ENCODE results near the gene XRCC4. TPM values are rescaled to one million over a fixed set of nuclear protein-coding genes. Genes with fewer than 3 reads are reported as not detected.

XRCC4 gene
- polyA plus RNA-seq, 1 donor from 2014 or later: 22.9 TPM

GRCh38 chr5:83322273-83322924 lies 245.1 kb downstream of the XRCC4 start:
- Histone ChIP-seq H3K4me2 (ENCODE audit: low read length) (no peak overlapping the region), H3K4me3 (ENCODE audit: low read length) (no peak overlapping the region), H3K27ac (ENCODE audit: low read length) (no peak overlapping the region), H3K36me3 (ENCODE audit: insufficient read depth, low read length) (no peaks in the 10 kb centered on the region), H3K9ac (ENCODE audit: low read length) (no peak overlapping the region), H3F3A (ENCODE audit: insufficient read depth, low read length, poor library complexity, severe bottlenecking) (no peaks in the 10 kb centered on the region), H3K9me3 (ENCODE audit: low read length) (no peaks in the 10 kb centered on the region), H4K20me1 (ENCODE audit: insufficient read depth) (no peaks in the 10 kb centered on the region), H3K79me2 (replicated peaks; ENCODE audit: insufficient read depth, low read length) (no peaks in the 10 kb centered on the region), H3K9me2 (ENCODE audit: insufficient read depth, low read length) (no peaks in the 10 kb centered on the region), H2AFZ (ENCODE audit: low read depth, low read length) (no peak overlapping the region), H3K27me3 (ENCODE audit: insufficient read depth, low read depth, low read length) (no peaks in the 10 kb centered on the region)
- TF ChIP-seq TAF1 (IDR thresholded peaks at IDR 0.05; ENCODE audit: low read depth) (no peak), REST (IDR thresholded peaks at IDR 0.05; ENCODE audit: borderline replicate concordance) (no peak), EP300 (conservative IDR thresholded peaks at IDR 0.05; ENCODE audit: poor library complexity, severe bottlenecking) (no peak), RAD21 (conservative IDR thresholded peaks at IDR 0.05) (no peak), CTCF (IDR thresholded peaks at IDR 0.05; ENCODE audit: poor library complexity, severe bottlenecking) (no peak), SMC3 (conservative IDR thresholded peaks at IDR 0.05; ENCODE audit: poor library complexity) (no peak), EZH2 (IDR thresholded peaks at IDR 0.05; ENCODE audit: borderline replicate concordance, insufficient read depth, low read length, poor library complexity, severe bottlenecking) (no peak), MXI1 (conservative IDR thresholded peaks at IDR 0.05; ENCODE audit: poor library complexity, severe bottlenecking) (no peak), POLR2AphosphoS5 (IDR thresholded peaks at IDR 0.05) (no peak)

- no peaks in the 10 kb centered on the region for H4K20me1 ChIP-seq (ENCODE audit: insufficient read depth)
Measured at GRCh38 chr5:83323557-83324180, 246.3 kb downstream of the XRCC4 start.

More at GRCh38 chr5:83323557-83324180, 246.3 kb downstream of the XRCC4 start:
- Histone ChIP-seq H3K4me2 (ENCODE audit: low read length) (no peak overlapping the region), H3K36me3 (ENCODE audit: insufficient read depth, low read length) (no peaks in the 10 kb centered on the region), H3K4me3 (ENCODE audit: low read length) (no peak overlapping the region), H3K27ac (ENCODE audit: low read length) (peak overlapping the region; percentile 80), H2AFZ (ENCODE audit: low read depth, low read length) (no peak overlapping the region), H3K27me3 (ENCODE audit: insufficient read depth, low read depth, low read length) (no peaks in the 10 kb centered on the region), H3K9ac (ENCODE audit: low read length) (no peak overlapping the region), H3K79me2 (replicated peaks; ENCODE audit: insufficient read depth, low read length) (no peaks in the 10 kb centered on the region), H3K9me3 (ENCODE audit: low read length) (no peaks in the 10 kb centered on the region), H3F3A (ENCODE audit: insufficient read depth, low read length, poor library complexity, severe bottlenecking) (no peaks in the 10 kb centered on the region), H3K9me2 (ENCODE audit: insufficient read depth, low read length) (no peaks in the 10 kb centered on the region)
- TF ChIP-seq EP300 (conservative IDR thresholded peaks at IDR 0.05; ENCODE audit: poor library complexity, severe bottlenecking) (no peak), POLR2AphosphoS5 (IDR thresholded peaks at IDR 0.05) (no peak), RAD21 (conservative IDR thresholded peaks at IDR 0.05) (no peak), CTCF (IDR thresholded peaks at IDR 0.05; ENCODE audit: poor library complexity, severe bottlenecking) (no peak), MXI1 (conservative IDR thresholded peaks at IDR 0.05; ENCODE audit: poor library complexity, severe bottlenecking) (no peak), EZH2 (IDR thresholded peaks at IDR 0.05; ENCODE audit: borderline replicate concordance, insufficient read depth, low read length, poor library complexity, severe bottlenecking) (no peak), TAF1 (IDR thresholded peaks at IDR 0.05; ENCODE audit: low read depth) (no peak), REST (IDR thresholded peaks at IDR 0.05; ENCODE audit: borderline replicate concordance) (no peak), SMC3 (conservative IDR thresholded peaks at IDR 0.05; ENCODE audit: poor library complexity) (no peak)
